Panc1 (cell line): ENCODE measurements around the gene ERC2. TPM values are rescaled to one million over a fixed set of nuclear protein-coding genes. Genes with fewer than 3 reads are reported as not detected.

Experiments used
- ATAC-seq: fragments of 200-7000 bp; cut with Tn5 transposase; 2 replicates; pipeline ENCODE4 v1.9.1; 2020; ENCODE audit warnings: mild to moderate bottlenecking, moderate library complexity
- BruUV-seq: library from RNA; stranded (reverse); fragments of 400-500 nt; replicated peaks from 2 replicates; lab custom pipeline; 2021; lab: Mats Ljungman, UMichigan
- CTCF ChIA-PET: fragments of 300-600 bp; sonication (Branson Sonifier 250); formaldehyde crosslinking; loops from one replicate; lab custom pipeline; 2022; ENCODE audit warnings: antibody characterized with exemption; lab: Charles Lee
- POLR2A ChIA-PET: fragments of 300-600 bp; sonication (Branson Sonifier 250); formaldehyde crosslinking; loops from one replicate; lab custom pipeline; 2022; ENCODE audit warnings: antibody characterized with exemption; lab: Charles Lee
- DNase-seq: peaks from one replicate; pipeline ENCODE4 v3.0.0-alpha.2; 2010; ENCODE audit warnings: low read depth, low spot score
- H3K27ac ChIP-seq: 2 replicates; pipeline ENCODE4 v1.5.1; 2011; ENCODE audit warnings: mild to moderate bottlenecking, low read length, inconsistent platforms
- H3K27me3 ChIP-seq: fragments of 200-500 bp; sonication (Bioruptor generic); 2 replicates; pipeline ENCODE4 v1.6.0; 2014; ENCODE audit warnings: low read length, inconsistent platforms; ENCODE audit not compliant: control insufficient read depth, insufficient read depth
- H3K36me3 ChIP-seq: fragments of 200-500 bp; sonication (Bioruptor generic); 2 replicates; pipeline ENCODE4 v1.5.1; 2014; ENCODE audit warnings: inconsistent platforms, mild to moderate bottlenecking, low read length, moderate library complexity; ENCODE audit not compliant: control insufficient read depth, insufficient read depth
- H3K4me1 ChIP-seq: 2 replicates; pipeline ENCODE4 v1.5.1; 2011; ENCODE audit warnings: inconsistent platforms, mild to moderate bottlenecking, low read length, moderate library complexity; ENCODE audit not compliant: control insufficient read depth, insufficient read depth
- H3K4me3 ChIP-seq, 2 experiments: 2 replicates each; pipeline ENCODE4 v1.5.1; 2011 to 2012; ENCODE audit warnings: low read depth in 2 of 2, low read length in 2 of 2, mild to moderate bottlenecking in 2 of 2, inconsistent platforms in 1 of 2, moderate library complexity in 1 of 2
- H3K9me3 ChIP-seq: fragments of 200-500 bp; sonication (Bioruptor generic); 2 replicates; pipeline ENCODE4 v1.5.1; 2014; ENCODE audit warnings: low read depth, mild to moderate bottlenecking, inconsistent platforms, low read length, moderate library complexity; ENCODE audit not compliant: control insufficient read depth, insufficient read depth
- CTCF ChIP-seq: fragments of 450-650 bp; IDR thresholded peaks from 2 replicates; pipeline ENCODE4 v1.5.1; 2017; ENCODE audit warnings: mild to moderate bottlenecking
- POLR2AphosphoS5 ChIP-seq: IDR thresholded peaks from 2 replicates; pipeline ENCODE4 v1.6.1; 2012; ENCODE audit warnings: mild to moderate bottlenecking, low read depth, low read length, moderate library complexity
- REST ChIP-seq, 2 experiments: IDR thresholded peaks; 2 replicates each; pipeline ENCODE4 v1.6.1; 2011 to 2012; ENCODE audit warnings: low read depth in 2 of 2, control low read depth in 1 of 2, low read length in 1 of 2, mild to moderate bottlenecking in 1 of 2, moderate library complexity in 1 of 2; ENCODE audit not compliant: insufficient read depth in 1 of 2
- SIN3A ChIP-seq: IDR thresholded peaks from 2 replicates; pipeline ENCODE4 v1.6.1; 2012; ENCODE audit warnings: low read depth, mild to moderate bottlenecking, low read length, moderate library complexity, borderline replicate concordance; ENCODE audit not compliant: insufficient read depth
- TCF7L2 ChIP-seq: IDR thresholded peaks from 2 replicates; pipeline ENCODE4 v1.6.1; 2011; ENCODE audit warnings: mild to moderate bottlenecking, low read depth, low read length, inconsistent platforms
- in situ Hi-C: cut with HindIII; loops from 2 replicates; pipeline ENCODE4 v1.10.0; 2016; ENCODE audit warnings: low sequenced_read_pairs, low pct_unique_long_range_greater_than_20kb
- intact Hi-C: fragments of 100-400 bp; cut with micrococcal nuclease; formaldehyde crosslinking; loops from one replicate; pipeline ENCODE4 v1.10.0; 2022; ENCODE audit not compliant: unreplicated experiment
- microRNA-seq: library from miRNA; unstranded; fragments of <30 nt; microRNA quantifications from one replicate; pipeline ENCODE4 v1.1.0, GENCODE V29; 2020; ENCODE audit not compliant: unreplicated experiment
- total RNA-seq: library from RNA; stranded (reverse); gene quantifications from one replicate; pipeline ENCODE4 v1.2.1, GENCODE V29; 2021; ENCODE audit not compliant: unreplicated experiment

ERC2 gene
- total RNA-seq, 1 experiment from 2014 or later = 0.33 TPM

- Histone ChIP-seq H3K9me3 (no peaks in the 10 kb centered on the region), H3K4me3 (no peak overlapping the region), H3K36me3 (no peaks in the 10 kb centered on the region), H3K27me3 (no peaks in the 10 kb centered on the region), H3K4me1 (no peaks in the 10 kb centered on the region), H3K27ac (no peak overlapping the region)
- ATAC-seq = no peak
- TF ChIP-seq REST (IDR thresholded peaks at IDR 0.05; ENCODE audit: insufficient read depth in 1 of 2, low read depth in 2 of 2, low read length in 1 of 2) (no peak), CTCF (no peak), SIN3A (no peak), POLR2AphosphoS5 (no peak), TCF7L2 (no peak)
- in situ Hi-C loops = no loop called here
- no TSS peak for BruUV-seq
- POLR2A ChIA-PET = no interaction called here
- DNase-seq = no peak
- intact Hi-C loops = no loop called here
- CTCF ChIA-PET = no interaction called here
Observed at GRCh38 chr3:55459838-55460237, 1008.4 kb downstream of the ERC2 start.

Small RNA genes lying within 50 kb of the gene (microRNA-seq; reads per million reads assigned to microRNA genes)
- gene MIR3938 = not detected

Other genes starting within 250 kb of the ERC2 start
- gene CCDC66, start 88.7 kb upstream of the ERC2 start, total RNA-seq = 11.1 TPM
- gene TASOR, start 214.8 kb upstream of the ERC2 start, total RNA-seq = 55.6 TPM